ENCODE data around the gene NELL2. TPM values are rescaled to one million over a fixed set of nuclear protein-coding genes. Genes with fewer than 3 reads are reported as not detected.

Gene NELL2
- total and polyA plus RNA-seq, 2 experiments from 2014 or later, result not detected

GRCh38 chr12:44462729-44463128 is 413.4 kb downstream of the NELL2 start:
- in situ Hi-C loops (cut with MboI), result no loop called here
- TF ChIP-seq EZH2 (IDR thresholded peaks at IDR 0.05; ENCODE audit: insufficient read depth, poor library complexity, severe bottlenecking), result no peak
- no peak for TF ChIP-seq EZH2phosphoT487 (IDR thresholded peaks at IDR 0.05; ENCODE audit: insufficient read depth, low read depth)
- H3K27ac ChIP-seq, result no peak overlapping the region
- H3K27me3 ChIP-seq (replicated peaks; ENCODE audit: insufficient read depth), result no peaks in the 10 kb centered on the region
- no peak overlapping the region for H3K4me2 ChIP-seq (ENCODE audit: unreplicated experiment)
- no peak for DNase-seq
- H4K20me1 ChIP-seq (ENCODE audit: insufficient read depth), result no peaks in the 10 kb centered on the region
- H3K4me1 ChIP-seq (ENCODE audit: insufficient read depth), result no peaks in the 10 kb centered on the region
- no peaks in the 10 kb centered on the region for H3K36me3 ChIP-seq (ENCODE audit: low read depth)
- H3K4me3 ChIP-seq, result no peak overlapping the region
- H3K9ac ChIP-seq, result no peak overlapping the region
- H2AFZ ChIP-seq, result no peak overlapping the region
- H3K79me2 ChIP-seq (ENCODE audit: insufficient read depth), result no peaks in the 10 kb centered on the region
- H3K9me3 ChIP-seq (ENCODE audit: low read depth), result no peaks in the 10 kb centered on the region
- no peaks in the 10 kb centered on the region for H3K9me2 ChIP-seq (ENCODE audit: insufficient read depth)
- no peaks in the 10 kb centered on the region for H3F3A ChIP-seq (ENCODE audit: insufficient read depth)

GRCh38 chr12:44460261-44460660 is 415.9 kb downstream of the NELL2 start:
- no peak for TF ChIP-seq EZH2 (IDR thresholded peaks at IDR 0.05; ENCODE audit: insufficient read depth, poor library complexity, severe bottlenecking)
- Histone ChIP-seq H3K27ac (no peak overlapping the region), H3K27me3 (replicated peaks; ENCODE audit: insufficient read depth) (no peaks in the 10 kb centered on the region), H3K4me1 (ENCODE audit: insufficient read depth) (no peaks in the 10 kb centered on the region), H3K4me3 (no peak overlapping the region), H3K9ac (no peak overlapping the region), H3K36me3 (ENCODE audit: low read depth) (no peaks in the 10 kb centered on the region), H3K4me2 (ENCODE audit: unreplicated experiment) (no peak overlapping the region), H3K9me2 (ENCODE audit: insufficient read depth) (no peaks in the 10 kb centered on the region), H2AFZ (no peak overlapping the region), H3K9me3 (ENCODE audit: low read depth) (no peaks in the 10 kb centered on the region), H3F3A (ENCODE audit: insufficient read depth) (no peaks in the 10 kb centered on the region), H3K79me2 (ENCODE audit: insufficient read depth) (no peaks in the 10 kb centered on the region), H4K20me1 (ENCODE audit: insufficient read depth) (no peaks in the 10 kb centered on the region)
- no peak for DNase-seq
- in situ Hi-C loops (cut with MboI), result no loop called here
- WGBS, 2 experiments (ENCODE audit: low coverage in 1 of 2, low lambda C conversion rate in 2 of 2, missing lambda C conversion rate in 2 of 2), result 22 to 34% methylated on average over 3 of the region's 3 CpGs

GRCh38 chr12:44459569-44459968 is 416.5 kb downstream of the NELL2 start:
- H3K9ac ChIP-seq, result no peak overlapping the region
- H3K79me2 ChIP-seq (ENCODE audit: insufficient read depth), result no peaks in the 10 kb centered on the region
- H3K27me3 ChIP-seq (replicated peaks; ENCODE audit: insufficient read depth), result no peaks in the 10 kb centered on the region
- H3K9me3 ChIP-seq (ENCODE audit: low read depth), result no peaks in the 10 kb centered on the region
- DNase-seq, result no peak
- no peak overlapping the region for H2AFZ ChIP-seq
- no peaks in the 10 kb centered on the region for H3K36me3 ChIP-seq (ENCODE audit: low read depth)
- 4 to 14% methylated on average over 3 of the region's 3 CpGs for WGBS, 2 experiments (ENCODE audit: low coverage in 1 of 2, low lambda C conversion rate in 2 of 2, missing lambda C conversion rate in 2 of 2)
- no peak overlapping the region for H3K4me2 ChIP-seq (ENCODE audit: unreplicated experiment)
- in situ Hi-C loops (cut with MboI), result no loop called here
- H3K9me2 ChIP-seq (ENCODE audit: insufficient read depth), result no peaks in the 10 kb centered on the region
- no peaks in the 10 kb centered on the region for H4K20me1 ChIP-seq (ENCODE audit: insufficient read depth)
- no peaks in the 10 kb centered on the region for H3F3A ChIP-seq (ENCODE audit: insufficient read depth)
- TF ChIP-seq EZH2 (IDR thresholded peaks at IDR 0.05; ENCODE audit: insufficient read depth, poor library complexity, severe bottlenecking) (no peak), EZH2phosphoT487 (IDR thresholded peaks at IDR 0.05; ENCODE audit: insufficient read depth, low read depth) (no peak)
- no peak overlapping the region for H3K4me3 ChIP-seq
- H3K27ac ChIP-seq, result no peak overlapping the region
- no peaks in the 10 kb centered on the region for H3K4me1 ChIP-seq (ENCODE audit: insufficient read depth)

Small RNAs within 50 kb of the gene (small RNA-seq; reads per million reads assigned to genes)
- gene RF00019 (ENCODE audit: low read depth, low replicate concordance), result not detected

Other genes starting within 250 kb of the NELL2 start
- not detected in 2 replicates for gene DBX2, start 174.8 kb upstream of the NELL2 start, total RNA-seq (2014; rRNA removed; shearing (Covaris generic))
- gene DBX2, start 174.8 kb upstream of the NELL2 start, polyA plus RNA-seq (2016; fragmentation: Nextera tagmentation; extraction: Ambion mirVana), result not detected in 2 replicates